ENCODE data around the gene ELK3.

GRCh38 chr12:96198965-96199364 lies 4.8 kb downstream of the ELK3 start:
- TF ChIP-seq CTCF (IDR thresholded peaks at IDR 0.05) (no peak), POLR2A (IDR thresholded peaks at IDR 0.05) (no peak)
